Bronchial epithelial cell (primary cell): ENCODE data around the gene RPTOR. TPM values are rescaled to one million over a fixed set of nuclear protein-coding genes. Genes with fewer than 3 reads are reported as not detected.

Experiments
- DNase-seq: peaks from one replicate; pipeline ENCODE4 v3.0.0-alpha.2; 2010; ENCODE audit warnings: low read depth
- FAIRE-seq: peaks from 2 replicates; lab custom pipeline; 2011; peaks lifted over from hg19 to GRCh38; lab: Jason Lieb, UNC
- H3K27me3 ChIP-seq: 2 replicates; pipeline ENCODE4 v1.5.1; 2011; ENCODE audit warnings: low read length; ENCODE audit not compliant: control insufficient read depth, insufficient read depth
- H3K36me3 ChIP-seq: 2 replicates; pipeline ENCODE4 v1.5.1; 2011; ENCODE audit warnings: low read length; ENCODE audit not compliant: control insufficient read depth, insufficient read depth
- H3K4me3 ChIP-seq: 2 replicates; pipeline ENCODE4 v1.5.1; 2011; ENCODE audit warnings: mild to moderate bottlenecking, low read depth, low read length, control low read depth
- total RNA-seq: library from RNA; depleted of rRNA; stranded (reverse); fragments of >200 nt; gene quantifications from 2 replicates; pipeline ENCODE4 v1.2.1, GENCODE V29; 2014
- TF ChIP-seq, protein P1 (sequence below): IDR thresholded peaks from 2 replicates; pipeline ENCODE4 v1.5.1; 2011; ENCODE audit warnings: mild to moderate bottlenecking, moderate library complexity, low read length, control low read depth, inconsistent platforms; ENCODE audit not compliant: insufficient read depth, severe bottlenecking

Gene RPTOR
- total RNA-seq, 1 donor from 2014 or later = 14.0 TPM

DNA sequence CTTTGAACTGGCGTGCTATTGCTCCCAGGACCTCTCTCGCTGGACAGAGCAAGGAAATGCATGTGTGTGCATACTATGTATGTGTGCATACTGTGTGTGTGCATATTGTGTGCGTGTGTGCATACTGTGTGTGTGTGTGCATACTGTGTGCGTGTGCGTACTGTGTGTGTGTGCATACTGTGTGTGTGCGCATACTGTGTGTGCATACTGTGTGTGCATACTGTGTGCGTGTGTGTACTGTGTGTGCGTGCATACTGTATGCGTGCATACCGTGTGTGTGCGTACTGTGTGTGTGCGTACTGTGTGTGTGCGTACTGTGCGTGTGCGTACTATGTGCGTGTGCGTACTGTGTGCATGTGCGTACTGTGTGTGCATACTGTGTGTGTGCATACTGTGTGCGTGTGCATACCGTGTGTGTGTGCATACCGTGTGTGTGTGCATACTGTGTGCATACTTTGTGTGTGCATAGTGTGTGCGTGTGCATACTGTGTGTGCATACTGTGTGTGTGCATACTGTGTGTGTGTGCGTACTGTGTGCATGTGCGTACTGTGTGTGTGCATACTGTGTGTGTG lies 89.4 kb downstream of the RPTOR start:
- peak; percentile 99 for FAIRE-seq
- TF ChIP-seq, protein P1, sequence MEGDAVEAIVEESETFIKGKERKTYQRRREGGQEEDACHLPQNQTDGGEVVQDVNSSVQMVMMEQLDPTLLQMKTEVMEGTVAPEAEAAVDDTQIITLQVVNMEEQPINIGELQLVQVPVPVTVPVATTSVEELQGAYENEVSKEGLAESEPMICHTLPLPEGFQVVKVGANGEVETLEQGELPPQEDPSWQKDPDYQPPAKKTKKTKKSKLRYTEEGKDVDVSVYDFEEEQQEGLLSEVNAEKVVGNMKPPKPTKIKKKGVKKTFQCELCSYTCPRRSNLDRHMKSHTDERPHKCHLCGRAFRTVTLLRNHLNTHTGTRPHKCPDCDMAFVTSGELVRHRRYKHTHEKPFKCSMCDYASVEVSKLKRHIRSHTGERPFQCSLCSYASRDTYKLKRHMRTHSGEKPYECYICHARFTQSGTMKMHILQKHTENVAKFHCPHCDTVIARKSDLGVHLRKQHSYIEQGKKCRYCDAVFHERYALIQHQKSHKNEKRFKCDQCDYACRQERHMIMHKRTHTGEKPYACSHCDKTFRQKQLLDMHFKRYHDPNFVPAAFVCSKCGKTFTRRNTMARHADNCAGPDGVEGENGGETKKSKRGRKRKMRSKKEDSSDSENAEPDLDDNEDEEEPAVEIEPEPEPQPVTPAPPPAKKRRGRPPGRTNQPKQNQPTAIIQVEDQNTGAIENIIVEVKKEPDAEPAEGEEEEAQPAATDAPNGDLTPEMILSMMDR = no peak
- Histone ChIP-seq H3K4me3 (no peak overlapping the region), H3K36me3 (no peaks in the 10 kb centered on the region), H3K27me3 (no peaks in the 10 kb centered on the region)
- DNase-seq = no peak

DNA sequence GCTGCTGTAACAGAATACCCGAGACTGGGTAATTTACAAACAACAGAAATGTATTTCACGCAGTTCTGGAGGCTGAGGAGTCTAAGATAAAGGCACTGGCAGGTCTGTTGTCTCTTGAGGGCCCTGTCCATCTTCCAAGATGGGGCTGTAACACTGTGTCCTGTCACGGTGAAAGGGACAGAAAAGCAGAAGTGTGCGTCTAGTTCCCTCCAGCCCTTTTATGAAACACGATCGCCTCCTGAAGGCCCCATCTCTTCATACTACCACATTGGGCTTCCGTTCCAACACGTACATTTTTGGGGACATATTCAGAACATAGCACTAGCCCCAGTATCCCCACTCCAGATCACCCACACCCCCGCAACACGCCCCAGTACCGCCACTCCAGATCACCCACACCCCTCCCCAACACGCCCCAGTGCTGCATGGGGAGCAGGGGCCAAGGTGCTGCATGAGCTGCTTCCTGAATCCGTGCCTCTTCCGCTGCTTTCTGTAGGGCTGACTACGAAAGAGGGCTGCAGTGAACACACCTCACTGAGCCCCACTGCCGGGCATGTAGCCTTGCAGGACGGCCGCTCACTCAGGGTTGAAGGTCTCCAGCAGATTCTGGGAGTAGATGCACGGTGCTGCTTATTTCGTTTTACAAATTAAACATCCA lies 91.9 kb downstream of the RPTOR start:
- no peak for DNase-seq
- Histone ChIP-seq H3K36me3 (no peaks in the 10 kb centered on the region), H3K4me3 (no peak overlapping the region), H3K27me3 (no peaks in the 10 kb centered on the region)
- TF ChIP-seq, protein P1 = no peak
- no peak for FAIRE-seq

DNA sequence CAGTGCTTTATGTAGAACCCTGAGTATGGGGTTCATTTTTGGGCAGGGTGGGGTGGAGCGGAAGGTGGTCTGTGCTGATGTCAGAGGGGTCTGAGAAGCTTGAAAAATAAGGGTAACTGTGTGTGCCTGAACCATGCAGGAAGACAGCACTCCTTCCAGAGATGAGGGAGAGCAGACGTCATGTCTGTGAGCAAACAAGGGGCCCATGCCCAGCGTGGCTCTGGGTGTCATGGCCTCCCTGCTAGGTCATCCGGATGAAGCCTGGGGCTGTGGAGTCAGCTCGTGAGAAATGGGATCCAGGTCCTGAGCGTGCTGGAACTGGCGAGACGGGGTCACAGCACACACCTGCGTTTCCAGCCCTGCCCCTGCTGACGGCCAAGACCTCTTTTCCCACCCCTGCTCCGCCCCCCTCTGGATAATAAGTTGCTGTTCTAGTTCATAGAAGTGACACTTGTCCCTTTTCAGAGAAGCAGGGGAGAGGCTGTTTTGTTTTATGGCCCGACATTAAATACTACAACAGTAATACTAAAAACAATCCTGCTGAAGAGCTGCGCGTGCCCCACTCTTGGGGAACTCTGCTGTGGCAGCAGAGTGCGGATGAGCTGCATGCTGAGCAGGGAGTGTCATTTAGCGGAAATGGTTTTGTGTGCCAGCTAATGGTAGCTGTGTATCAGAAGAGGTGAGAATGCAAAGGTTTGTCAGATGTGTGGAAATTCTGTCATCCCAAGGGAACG lies 92.6 kb downstream of the RPTOR start:
- no peak overlapping the region for H3K4me3 ChIP-seq
- H3K27me3 ChIP-seq = no peaks in the 10 kb centered on the region
- no peaks in the 10 kb centered on the region for H3K36me3 ChIP-seq
- FAIRE-seq (peak; percentile 13), DNase-seq (peak; percentile 19)
- TF ChIP-seq, protein P1 = no peak

DNA sequence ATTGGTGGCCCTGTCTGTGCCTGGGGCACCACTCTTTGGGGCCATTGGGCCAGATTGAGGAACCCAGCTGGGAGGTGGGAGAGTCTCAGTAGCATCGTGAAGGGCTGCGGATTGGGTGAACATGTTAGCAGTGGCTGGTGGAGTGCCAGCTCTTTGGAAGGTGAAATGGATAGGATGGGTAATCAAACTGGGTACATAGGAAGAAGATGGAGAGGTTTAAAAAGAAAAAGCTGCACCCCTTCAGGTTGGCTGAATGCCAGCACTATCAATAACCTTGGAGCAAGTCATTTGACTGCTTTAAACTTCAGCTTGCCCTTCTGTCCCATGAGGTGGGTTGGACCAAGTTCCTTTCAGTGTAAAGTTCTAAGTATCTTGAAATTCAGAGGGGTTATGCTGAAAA lies 95.0 kb downstream of the RPTOR start:
- Histone ChIP-seq H3K36me3 (peaks cover 1% of the 10 kb centered on the region), H3K27me3 (no peaks in the 10 kb centered on the region), H3K4me3 (no peak overlapping the region)
- DNase-seq = no peak
- FAIRE-seq = no peak
- TF ChIP-seq, protein P1 = no peak

DNA sequence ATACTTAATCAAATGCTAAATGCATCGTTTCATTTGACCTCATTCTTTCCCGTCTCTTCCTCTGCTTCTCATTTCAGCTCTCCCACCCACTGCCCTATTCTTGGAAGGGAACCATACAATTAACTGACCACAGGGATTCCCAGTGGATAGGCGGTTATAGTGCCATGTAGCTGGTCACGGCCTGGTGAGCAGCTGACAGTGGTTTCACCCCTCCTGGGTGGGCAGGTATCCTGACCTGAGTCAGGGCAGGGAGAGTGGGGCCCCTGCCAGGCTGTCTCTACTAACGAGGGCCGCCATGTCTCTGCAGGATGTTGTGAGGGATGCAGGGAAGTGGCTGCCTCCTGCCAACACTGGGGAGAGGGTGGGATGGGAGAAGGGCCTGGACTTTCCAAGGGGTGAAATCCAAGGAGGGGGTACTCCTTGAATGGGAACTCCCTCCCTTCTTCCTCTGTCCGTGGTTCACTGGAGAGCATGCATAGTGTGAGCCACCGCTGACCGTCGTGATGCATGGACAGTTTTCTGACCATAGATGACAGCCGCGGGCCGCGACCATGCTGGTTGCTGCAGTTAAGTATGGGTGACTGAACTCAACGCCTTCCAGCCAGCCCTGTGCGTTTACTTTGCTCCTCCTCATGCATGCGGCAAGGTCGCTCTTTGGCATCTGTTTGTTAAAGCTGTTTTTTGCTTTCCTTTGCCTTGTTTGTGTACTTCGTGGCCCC lies 95.9 kb downstream of the RPTOR start:
- Histone ChIP-seq H3K4me3 (no peak overlapping the region), H3K27me3 (no peaks in the 10 kb centered on the region), H3K36me3 (peaks cover 1% of the 10 kb centered on the region)
- no peak for FAIRE-seq
- DNase-seq = no peak
- TF ChIP-seq, protein P1 = no peak
